Neural progenitor cell (in vitro differentiated cells): Measurements from ENCODE around the gene BCOR. TPM values are rescaled to one million over a fixed set of nuclear protein-coding genes. Genes with fewer than 3 reads are reported as not detected.
A peak's percentile ranks its signal among the peaks of the same experiment; 100 is the strongest.

ENCODE experiments used
- DNase-seq: peaks from one replicate; pipeline ENCODE4 v3.0.0-alpha.2; 2016; ENCODE audit warnings: low spot score
- H2AFZ ChIP-seq: fragments of 200-600 bp; sonication (generic); replicated peaks from 2 replicates; pipeline ENCODE4 v1.6.1; 2016; ENCODE audit warnings: antibody characterized with exemption
- H3F3A ChIP-seq: fragments of 200-600 bp; sonication (generic); 2 replicates; pipeline ENCODE4 v1.6.1; 2016; ENCODE audit warnings: antibody characterized with exemption, low read depth
- H3K27ac ChIP-seq: fragments of 200-600 bp; sonication (generic); 2 replicates; pipeline ENCODE4 v1.5.1; 2016; ENCODE audit warnings: mild to moderate bottlenecking
- H3K27me3 ChIP-seq: fragments of 200-600 bp; sonication (generic); 2 replicates; pipeline ENCODE4 v1.6.1; 2016; ENCODE audit warnings: mild to moderate bottlenecking, moderate library complexity
- H3K36me3 ChIP-seq: fragments of 200-600 bp; sonication (generic); 2 replicates; pipeline ENCODE4 v1.5.1; 2016
- H3K4me1 ChIP-seq: fragments of 200-600 bp; sonication (generic); 2 replicates; pipeline ENCODE4 v1.6.1; 2016; ENCODE audit warnings: mixed run types
- H3K4me2 ChIP-seq: fragments of 200-600 bp; sonication (generic); 2 replicates; pipeline ENCODE4 v1.6.1; 2016
- H3K4me3 ChIP-seq: fragments of 200-600 bp; sonication (generic); 2 replicates; pipeline ENCODE4 v1.5.1; 2016
- H3K79me2 ChIP-seq: fragments of 200-600 bp; sonication (generic); 2 replicates; pipeline ENCODE4 v1.6.1; 2016; ENCODE audit warnings: low read depth
- H3K9ac ChIP-seq: fragments of 200-600 bp; sonication (generic); 2 replicates; pipeline ENCODE4 v1.6.1; 2016
- H3K9me3 ChIP-seq: fragments of 200-600 bp; sonication (generic); 2 replicates; pipeline ENCODE4 v1.5.1; 2016; ENCODE audit warnings: low read depth
- H4K20me1 ChIP-seq: fragments of 200-600 bp; sonication (generic); 2 replicates; pipeline ENCODE4 v1.6.1; 2016; ENCODE audit warnings: low read depth
- H3K27ac Mint-ChIP-seq: 3 replicates; pipeline ENCODE4 v1.8.0; 2021; ENCODE audit warnings: mixed read lengths
- H3K27me3 Mint-ChIP-seq: 2 replicates; pipeline ENCODE4 v1.8.0; 2022; ENCODE audit warnings: low read depth, mild to moderate bottlenecking, inconsistent platforms, moderate library complexity, mixed read lengths; ENCODE audit not compliant: insufficient read depth
- H3K36me3 Mint-ChIP-seq: 3 replicates; pipeline ENCODE4 v1.8.0; 2021; ENCODE audit warnings: mixed read lengths
- H3K4me1 Mint-ChIP-seq: 3 replicates; pipeline ENCODE4 v1.8.0; 2021; ENCODE audit warnings: mixed read lengths
- H3K4me3 Mint-ChIP-seq: 3 replicates; pipeline ENCODE4 v1.8.0; 2021; ENCODE audit warnings: mild to moderate bottlenecking, moderate library complexity, mixed read lengths
- H3K9me3 Mint-ChIP-seq: 3 replicates; pipeline ENCODE4 v1.8.0; 2020; ENCODE audit warnings: mixed read lengths
- CTCF ChIP-seq: fragments of 200-600 bp; sonication (generic); IDR thresholded peaks from 2 replicates; pipeline ENCODE4 v1.5.1; 2017; ENCODE audit warnings: antibody characterized with exemption, mild to moderate bottlenecking
- EZH2 ChIP-seq: fragments of 200-600 bp; sonication (generic); IDR thresholded peaks from 2 replicates; pipeline ENCODE4 v1.6.1; 2017; ENCODE audit warnings: antibody characterized with exemption, mild to moderate bottlenecking, moderate library complexity
- EZH2phosphoT487 ChIP-seq: fragments of 200-600 bp; sonication (generic); IDR thresholded peaks from 2 replicates; pipeline ENCODE4 v1.6.1; 2017; ENCODE audit warnings: antibody characterized with exemption
- total RNA-seq: library from RNA; depleted of rRNA; stranded (reverse); fragments of >200 nt; gene quantifications from 2 replicates; pipeline ENCODE4 v1.2.3, GENCODE V29; 2015; ENCODE audit warnings: low replicate concordance

BCOR gene
- total RNA-seq, 1 donor from 2014 or later: 32.4 TPM

GRCh38 chrX:40096395-40097091 is 1.2 kb downstream of the BCOR start:
- peaks cover 57% of the 10 kb centered on the region for H3K79me2 ChIP-seq
- H3K4me1 ChIP-seq: peaks cover 36% of the 10 kb centered on the region
- Mint-ChIP-seq H3K4me1 (peaks cover 40% of the 10 kb centered on the region), H3K27ac (no peak overlapping the region), H3K4me3 (peak overlapping the region; percentile 87), H3K27me3 (peaks cover 10% of the 10 kb centered on the region), H3K9me3 (peaks cover 6% of the 10 kb centered on the region), H3K36me3 (no peaks in the 10 kb centered on the region)
- peak overlapping the region; percentile 92 for H3K4me2 ChIP-seq
- peaks cover 63% of the 10 kb centered on the region for H3F3A ChIP-seq
- peak; percentile 61 for DNase-seq
- peaks cover 82% of the 10 kb centered on the region for H4K20me1 ChIP-seq
- H2AFZ ChIP-seq: no peak overlapping the region
- TF ChIP-seq CTCF (no peak), EZH2 (peak; percentile 42)
- H3K9me3 ChIP-seq: no peaks in the 10 kb centered on the region
- H3K27me3 ChIP-seq: peaks cover 69% of the 10 kb centered on the region
- H3K4me3 ChIP-seq: peak overlapping the region; percentile 77
- H3K36me3 ChIP-seq: no peaks in the 10 kb centered on the region
- no peak overlapping the region for H3K9ac ChIP-seq
- no peak overlapping the region for H3K27ac ChIP-seq

- H3K79me2 ChIP-seq: peaks cover 65% of the 10 kb centered on the region
Measured at GRCh38 chrX:40095583-40096394, 2.0 kb downstream of the BCOR start.

GRCh38 chrX:40094900-40095582 is 2.7 kb downstream of the BCOR start:
- Histone ChIP-seq H3K27ac (no peak overlapping the region), H4K20me1 (peaks cover 83% of the 10 kb centered on the region), H3K79me2 (peaks cover 72% of the 10 kb centered on the region), H3K9me3 (no peaks in the 10 kb centered on the region), H3K9ac (no peak overlapping the region), H3K4me2 (peak overlapping the region; percentile 92), H3K27me3 (peaks cover 76% of the 10 kb centered on the region), H2AFZ (no peak overlapping the region), H3F3A (peaks cover 55% of the 10 kb centered on the region), H3K4me3 (peak overlapping the region; percentile 77), H3K4me1 (peaks cover 40% of the 10 kb centered on the region), H3K36me3 (no peaks in the 10 kb centered on the region)
- Mint-ChIP-seq H3K36me3 (no peaks in the 10 kb centered on the region), H3K4me3 (peak overlapping the region; percentile 87), H3K27ac (peak overlapping the region; percentile 17), H3K4me1 (peaks cover 39% of the 10 kb centered on the region), H3K27me3 (peaks cover 11% of the 10 kb centered on the region), H3K9me3 (peaks cover 12% of the 10 kb centered on the region)
- TF ChIP-seq CTCF (no peak), EZH2phosphoT487 (no peak), EZH2 (no peak)
- DNase-seq: peak; percentile 40

More at GRCh38 chrX:40095583-40096394, 2.0 kb downstream of the BCOR start:
- H3F3A ChIP-seq: peaks cover 61% of the 10 kb centered on the region
- Mint-ChIP-seq H3K27ac (no peak overlapping the region), H3K4me1 (peaks cover 40% of the 10 kb centered on the region), H3K4me3 (peak overlapping the region; percentile 87), H3K9me3 (peaks cover 11% of the 10 kb centered on the region), H3K27me3 (peaks cover 12% of the 10 kb centered on the region), H3K36me3 (no peaks in the 10 kb centered on the region)
- H3K4me1 ChIP-seq: peaks cover 38% of the 10 kb centered on the region
- peaks cover 76% of the 10 kb centered on the region for H3K27me3 ChIP-seq
- no peak overlapping the region for H3K27ac ChIP-seq
- peak; percentile 44 for DNase-seq
- H3K9me3 ChIP-seq: no peaks in the 10 kb centered on the region
- TF ChIP-seq EZH2phosphoT487 (peak; percentile 17), EZH2 (peak; percentile 34), CTCF (no peak)
- H3K4me3 ChIP-seq: peak overlapping the region; percentile 77
- H4K20me1 ChIP-seq: peaks cover 82% of the 10 kb centered on the region
- H3K36me3 ChIP-seq: no peaks in the 10 kb centered on the region
- no peak overlapping the region for H3K9ac ChIP-seq
- peak overlapping the region; percentile 92 for H3K4me2 ChIP-seq
- H2AFZ ChIP-seq: no peak overlapping the region
